ENCODE results near the gene RYR2.

RYR2 gene

GRCh38 chr1:237692255-237692654 lies 650.3 kb downstream of the RYR2 start:
- no peak for DNase-seq

GRCh38 chr1:237695878-237696277 lies 653.9 kb downstream of the RYR2 start:
- DNase-seq: no peak

GRCh38 chr1:237700181-237700580 lies 658.2 kb downstream of the RYR2 start:
- no peak for DNase-seq

DNA sequence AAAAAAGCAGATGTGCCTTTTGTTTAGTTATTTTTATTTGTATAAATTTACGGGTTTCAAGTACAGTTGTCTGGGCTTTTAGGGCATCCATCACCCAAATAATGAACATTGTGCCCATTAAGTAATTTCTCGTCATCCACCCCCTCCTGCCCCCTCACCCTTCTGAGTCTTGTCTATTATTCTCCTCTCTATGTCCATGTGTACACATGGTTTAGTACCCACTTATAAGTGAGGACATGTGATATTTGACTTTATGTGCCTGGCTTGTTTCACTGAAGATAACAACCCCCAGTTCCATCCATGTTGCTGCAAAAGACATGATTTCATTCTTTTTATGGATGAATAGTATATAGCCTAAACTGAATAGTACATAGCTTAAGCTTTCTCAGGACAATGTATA lies 659.5 kb downstream of the RYR2 start:
- DNase-seq: no peak

DNA sequence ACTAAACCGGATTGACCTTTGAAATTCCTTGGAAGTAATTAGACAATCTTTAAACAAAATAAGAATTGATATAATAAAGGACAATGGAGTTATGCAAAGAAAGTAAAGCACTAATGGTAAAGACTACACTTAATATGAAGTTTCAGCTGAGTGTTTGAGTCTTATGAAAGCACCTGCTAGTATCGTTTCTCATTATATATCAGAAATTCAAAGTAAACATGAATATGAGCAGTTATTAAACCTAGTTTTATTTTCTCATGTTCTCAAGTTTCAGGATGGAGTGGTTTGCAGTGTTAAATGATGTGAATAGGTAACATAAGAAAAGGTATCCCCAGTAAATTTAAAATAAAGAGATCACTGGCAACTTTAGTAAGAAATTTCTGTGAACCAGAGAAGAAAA lies 660.2 kb downstream of the RYR2 start:
- no peak for DNase-seq

GRCh38 chr1:237705462-237705861 lies 663.5 kb downstream of the RYR2 start:
- no peak for DNase-seq

GRCh38 chr1:237709355-237709754 lies 667.4 kb downstream of the RYR2 start:
- DNase-seq: no peak

- DNase-seq: no peak
These were observed 669.3 kb downstream of the RYR2 start for GRCh38 chr1:237711281-237711680.

- DNase-seq: no peak
These were observed 670.1 kb downstream of the RYR2 start for GRCh38 chr1:237712082-237712481.

GRCh38 chr1:237712586-237713157 lies 670.7 kb downstream of the RYR2 start:
- no peak for DNase-seq

GRCh38 chr1:237713916-237714315 lies 671.9 kb downstream of the RYR2 start:
- DNase-seq: no peak

- DNase-seq: no peak
These were observed 675.1 kb downstream of the RYR2 start for GRCh38 chr1:237717106-237717505.

- no peak for DNase-seq
These were observed 688.9 kb downstream of the RYR2 start for GRCh38 chr1:237730826-237731350.

DNA sequence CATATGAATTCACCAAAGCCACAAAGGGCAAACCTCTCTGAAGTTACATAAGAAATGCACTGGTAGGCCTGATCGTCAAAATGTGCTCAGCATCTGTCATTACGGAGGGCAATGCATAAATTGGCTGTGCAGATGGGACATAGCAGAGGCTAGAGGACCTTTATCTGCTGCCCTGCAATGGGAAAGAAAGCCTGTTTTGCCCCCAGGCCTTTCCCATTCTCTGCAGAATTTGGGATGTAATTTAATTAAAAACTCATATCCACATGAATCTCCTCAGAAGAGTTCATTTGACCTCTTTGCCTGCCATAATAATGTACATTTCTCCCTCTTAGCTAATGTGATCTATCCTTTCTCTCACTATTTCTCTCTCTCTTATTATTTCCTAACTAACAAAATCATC lies 690.7 kb downstream of the RYR2 start:
- DNase-seq: no peak

GRCh38 chr1:237736372-237737029 lies 694.5 kb downstream of the RYR2 start:
- no peak for DNase-seq

DNA sequence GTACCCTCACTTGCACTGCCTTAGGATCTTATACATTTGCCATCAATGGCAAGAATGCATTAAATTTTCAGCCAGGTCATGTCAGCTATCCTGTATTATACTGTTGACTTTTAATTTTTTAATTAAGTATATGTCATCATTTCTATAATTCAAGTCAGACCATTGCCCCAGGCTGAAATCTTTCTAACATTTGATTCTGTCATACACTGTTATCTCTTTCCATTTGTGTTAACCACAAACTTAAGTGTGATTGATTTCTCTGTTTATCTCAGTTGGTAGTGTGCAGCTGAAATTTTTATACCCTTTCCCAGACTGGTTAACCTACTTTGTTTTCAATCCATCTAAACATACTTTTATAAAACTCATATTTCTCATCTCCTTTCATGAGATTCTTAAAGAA lies 695.5 kb downstream of the RYR2 start:
- DNase-seq: no peak

DNA sequence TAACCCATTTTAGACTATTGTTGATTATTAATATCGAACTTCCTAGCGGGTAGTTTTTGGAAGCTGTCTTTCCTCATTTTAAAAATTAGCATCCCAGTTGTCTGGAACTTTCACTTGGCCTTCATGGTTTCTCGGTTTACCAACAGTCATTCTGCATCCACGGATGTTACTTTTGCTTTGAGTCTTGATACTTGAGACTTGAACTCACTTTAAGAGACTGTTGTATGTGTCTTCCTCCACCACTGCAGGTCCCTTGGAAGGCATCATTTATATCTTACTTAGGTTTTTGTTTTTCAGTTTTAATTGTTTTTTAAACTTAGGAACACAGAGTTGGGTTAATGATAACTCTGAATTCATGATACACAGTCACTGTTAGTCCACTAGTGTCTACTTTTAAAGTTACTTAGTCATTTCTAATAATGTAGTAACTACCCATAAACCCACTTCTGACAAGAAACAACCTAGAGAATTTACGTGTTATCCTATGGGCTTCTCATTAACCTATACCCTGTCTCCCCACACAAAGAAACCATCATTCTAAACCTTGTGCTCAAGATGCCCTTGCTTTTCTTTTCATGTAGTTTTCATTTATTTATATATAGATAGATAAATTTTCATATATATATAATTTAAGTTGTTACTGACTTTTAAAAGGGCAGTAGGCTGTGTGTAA lies 696.1 kb downstream of the RYR2 start:
- no peak for DNase-seq

DNA sequence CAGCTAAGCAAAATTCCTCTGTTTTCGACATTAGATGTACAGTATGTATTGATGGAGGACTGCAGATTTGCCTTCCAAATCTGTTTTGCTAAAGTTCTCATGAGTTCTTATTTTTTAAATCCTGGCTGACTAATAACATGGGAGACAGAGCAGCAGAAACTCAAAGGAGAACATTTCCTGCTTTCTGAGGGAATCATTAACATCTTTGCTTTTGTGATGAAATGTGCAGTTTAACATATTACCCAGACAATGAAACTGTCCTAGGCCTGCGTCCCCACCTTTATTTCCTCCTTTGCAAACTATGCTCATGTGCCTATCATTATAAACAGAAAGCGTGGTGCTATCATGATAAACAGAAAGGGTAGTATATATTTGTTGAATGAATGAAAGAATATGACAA lies 698.9 kb downstream of the RYR2 start:
- DNase-seq: no peak

- DNase-seq: no peak
These were observed 703.6 kb downstream of the RYR2 start for GRCh38 chr1:237745545-237745944.

GRCh38 chr1:237748171-237748960 lies 706.4 kb downstream of the RYR2 start:
- no peak for DNase-seq

GRCh38 chr1:237749122-237749521 lies 707.1 kb downstream of the RYR2 start:
- DNase-seq: no peak

GRCh38 chr1:237751090-237751489 lies 709.1 kb downstream of the RYR2 start:
- no peak for DNase-seq

GRCh38 chr1:237754627-237755026 lies 712.6 kb downstream of the RYR2 start:
- no peak for DNase-seq

Data from stimulated activated CD4-positive, alpha-beta T cell treated with anti-CD3 and anti-CD28 coated beads, Interleukin-4, amount 100 ng/mL, for 4 hours (primary cell).